ENCODE measurements around the gene CPNE5.

CPNE5 gene

GRCh38 chr6:36817176-36817817 is 21.9 kb downstream of the CPNE5 start:
- TF ChIP-seq, protein P1, sequence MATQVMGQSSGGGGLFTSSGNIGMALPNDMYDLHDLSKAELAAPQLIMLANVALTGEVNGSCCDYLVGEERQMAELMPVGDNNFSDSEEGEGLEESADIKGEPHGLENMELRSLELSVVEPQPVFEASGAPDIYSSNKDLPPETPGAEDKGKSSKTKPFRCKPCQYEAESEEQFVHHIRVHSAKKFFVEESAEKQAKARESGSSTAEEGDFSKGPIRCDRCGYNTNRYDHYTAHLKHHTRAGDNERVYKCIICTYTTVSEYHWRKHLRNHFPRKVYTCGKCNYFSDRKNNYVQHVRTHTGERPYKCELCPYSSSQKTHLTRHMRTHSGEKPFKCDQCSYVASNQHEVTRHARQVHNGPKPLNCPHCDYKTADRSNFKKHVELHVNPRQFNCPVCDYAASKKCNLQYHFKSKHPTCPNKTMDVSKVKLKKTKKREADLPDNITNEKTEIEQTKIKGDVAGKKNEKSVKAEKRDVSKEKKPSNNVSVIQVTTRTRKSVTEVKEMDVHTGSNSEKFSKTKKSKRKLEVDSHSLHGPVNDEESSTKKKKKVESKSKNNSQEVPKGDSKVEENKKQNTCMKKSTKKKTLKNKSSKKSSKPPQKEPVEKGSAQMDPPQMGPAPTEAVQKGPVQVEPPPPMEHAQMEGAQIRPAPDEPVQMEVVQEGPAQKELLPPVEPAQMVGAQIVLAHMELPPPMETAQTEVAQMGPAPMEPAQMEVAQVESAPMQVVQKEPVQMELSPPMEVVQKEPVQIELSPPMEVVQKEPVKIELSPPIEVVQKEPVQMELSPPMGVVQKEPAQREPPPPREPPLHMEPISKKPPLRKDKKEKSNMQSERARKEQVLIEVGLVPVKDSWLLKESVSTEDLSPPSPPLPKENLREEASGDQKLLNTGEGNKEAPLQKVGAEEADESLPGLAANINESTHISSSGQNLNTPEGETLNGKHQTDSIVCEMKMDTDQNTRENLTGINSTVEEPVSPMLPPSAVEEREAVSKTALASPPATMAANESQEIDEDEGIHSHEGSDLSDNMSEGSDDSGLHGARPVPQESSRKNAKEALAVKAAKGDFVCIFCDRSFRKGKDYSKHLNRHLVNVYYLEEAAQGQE (IDR thresholded peaks at IDR 0.05; ENCODE audit: insufficient read depth in 1 of 2, low read depth in 2 of 2, low read length in 2 of 2), result peak in 1 of 2 experiments; percentile 72; a peak in 2 of 4 replicates
- no peak for TF ChIP-seq FOXP2 (optimal IDR thresholded peaks at IDR 0.05; ENCODE audit: borderline replicate concordance, extremely low read depth, extremely low read length, insufficient read depth)

DNA sequence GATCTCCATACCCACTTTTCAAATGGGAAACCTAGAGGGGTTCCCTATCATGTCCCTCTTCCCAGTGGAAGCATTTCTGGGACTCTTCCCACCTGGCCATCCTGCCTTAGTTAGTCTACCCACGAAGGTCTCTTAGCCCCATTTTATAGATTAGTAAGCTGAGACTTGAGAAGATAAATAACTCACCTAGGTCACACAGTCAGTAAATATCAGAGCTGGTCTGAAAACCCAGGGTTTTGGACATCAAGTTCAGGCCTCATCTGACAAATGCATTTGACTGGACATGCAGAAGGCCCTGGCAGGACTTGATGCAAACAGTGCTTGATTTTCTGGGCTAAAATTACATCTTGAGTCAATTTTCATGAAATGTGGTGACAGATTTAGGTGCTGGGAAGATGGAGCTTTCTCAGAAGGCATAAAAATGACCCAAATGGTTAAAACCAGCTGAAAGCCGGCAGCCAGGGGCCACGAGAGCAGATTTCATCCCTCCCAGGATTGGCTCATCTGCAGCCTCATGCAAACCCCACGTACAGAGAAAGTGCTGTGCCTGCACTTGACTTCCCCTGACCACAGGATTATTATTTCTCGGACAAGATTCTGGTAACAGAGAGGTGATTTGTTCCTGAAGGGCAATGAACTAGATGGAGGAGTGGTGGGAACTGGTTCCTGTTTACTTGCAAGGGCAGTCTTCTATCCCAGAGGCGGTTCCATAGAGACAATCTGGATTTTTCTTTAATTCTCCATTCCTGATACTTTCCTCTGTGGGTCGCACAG is 23.1 kb downstream of the CPNE5 start:
- no peak for TF ChIP-seq SIN3A (IDR thresholded peaks at IDR 0.05; ENCODE audit: borderline replicate concordance, insufficient read depth, low read length)
- no peak for TF ChIP-seq TAF1 (IDR thresholded peaks at IDR 0.05; ENCODE audit: borderline replicate concordance, insufficient read depth, low read length)
- TF ChIP-seq, protein P1 (IDR thresholded peaks at IDR 0.05; ENCODE audit: insufficient read depth in 1 of 2, low read depth in 2 of 2, low read length in 2 of 2), result no peak
- TF ChIP-seq FOXP2 (optimal IDR thresholded peaks at IDR 0.05; ENCODE audit: borderline replicate concordance, extremely low read depth, extremely low read length, insufficient read depth), result no peak
- no peak for TF ChIP-seq POLR2AphosphoS5 (IDR thresholded peaks at IDR 0.05; ENCODE audit: low read depth, low read length)

DNA sequence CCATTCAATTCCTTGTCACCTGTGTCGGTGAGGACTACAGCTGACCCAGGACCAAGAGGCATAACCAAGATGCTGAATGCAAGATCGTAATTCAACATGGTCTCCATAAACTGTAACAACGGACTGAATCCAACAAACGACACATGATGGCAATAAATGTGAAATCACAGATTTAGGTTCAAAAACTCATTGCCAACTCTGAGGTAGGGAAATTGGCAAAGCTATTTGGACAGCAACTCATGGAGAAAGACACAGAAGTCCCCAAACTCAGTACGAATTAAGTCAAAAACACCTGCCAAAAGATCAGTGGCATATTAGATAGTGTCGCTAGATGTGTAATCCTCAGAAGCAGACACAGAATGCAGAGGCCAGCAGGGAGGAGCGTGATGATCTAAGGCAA is 25.0 kb downstream of the CPNE5 start:
- TF ChIP-seq, protein P1 (IDR thresholded peaks at IDR 0.05; ENCODE audit: insufficient read depth in 1 of 2, low read depth in 2 of 2, low read length in 2 of 2), result 0 out of 4 replicates have a peak, but pooled peaks of 1 of the 2 experiments have one; percentile 25
- TF ChIP-seq FOXP2 (optimal IDR thresholded peaks at IDR 0.05; ENCODE audit: borderline replicate concordance, extremely low read depth, extremely low read length, insufficient read depth), result no peak

GRCh38 chr6:36813526-36813925 is 25.7 kb downstream of the CPNE5 start:
- no peak for TF ChIP-seq TAF1 (IDR thresholded peaks at IDR 0.05; ENCODE audit: borderline replicate concordance, insufficient read depth, low read length)
- TF ChIP-seq SIN3A (IDR thresholded peaks at IDR 0.05; ENCODE audit: borderline replicate concordance, insufficient read depth, low read length), result no peak
- no peak for TF ChIP-seq FOXP2 (optimal IDR thresholded peaks at IDR 0.05; ENCODE audit: borderline replicate concordance, extremely low read depth, extremely low read length, insufficient read depth)
- no peak for TF ChIP-seq POLR2AphosphoS5 (IDR thresholded peaks at IDR 0.05; ENCODE audit: low read depth, low read length)
- TF ChIP-seq, protein P1 (IDR thresholded peaks at IDR 0.05; ENCODE audit: insufficient read depth in 1 of 2, low read depth in 2 of 2, low read length in 2 of 2), result no peak

Data from PFSK-1 (cell line).